TTC549 (cell line): ENCODE results near the gene TOM1L2.

Experiments used
- FAIRE-seq: peaks from 2 replicates; lab custom pipeline; 2012; peaks lifted over from hg19 to GRCh38; lab: Jason Lieb, UNC

TOM1L2 gene

GRCh38 chr17:17994271-17995069 is 22.3 kb upstream of the TOM1L2 start:
- FAIRE-seq: no peak

- FAIRE-seq: no peak
These were observed 21.7 kb upstream of the TOM1L2 start for GRCh38 chr17:17993852-17994251.

- no peak for FAIRE-seq
These were observed 21.2 kb upstream of the TOM1L2 start for GRCh38 chr17:17993366-17993765.

- no peak for FAIRE-seq
These were observed 18.1 kb upstream of the TOM1L2 start for GRCh38 chr17:17990282-17990681.

GRCh38 chr17:17989618-17990017 is 17.4 kb upstream of the TOM1L2 start:
- no peak for FAIRE-seq

- FAIRE-seq: no peak
These were observed 16.9 kb upstream of the TOM1L2 start for GRCh38 chr17:17989081-17989480.

GRCh38 chr17:17988427-17988945 is 16.3 kb upstream of the TOM1L2 start:
- no peak for FAIRE-seq

- FAIRE-seq: no peak
These were observed 15.7 kb upstream of the TOM1L2 start for GRCh38 chr17:17987901-17988300.

- no peak for FAIRE-seq
These were observed 15.1 kb upstream of the TOM1L2 start for GRCh38 chr17:17987187-17987896.

- no peak for FAIRE-seq
These were observed 13.4 kb upstream of the TOM1L2 start for GRCh38 chr17:17985555-17985954.

- no peak for FAIRE-seq
These were observed 13.0 kb upstream of the TOM1L2 start for GRCh38 chr17:17985153-17985552.

- no peak for FAIRE-seq
These were observed 11.6 kb upstream of the TOM1L2 start for GRCh38 chr17:17983776-17984175.

- FAIRE-seq: no peak
These were observed 11.2 kb upstream of the TOM1L2 start for GRCh38 chr17:17983376-17983775.

- no peak for FAIRE-seq
These were observed 10.6 kb upstream of the TOM1L2 start for GRCh38 chr17:17982801-17983200.

- no peak for FAIRE-seq
These were observed 9.1 kb upstream of the TOM1L2 start for GRCh38 chr17:17981330-17981729.

GRCh38 chr17:17979778-17980177 is 7.6 kb upstream of the TOM1L2 start:
- FAIRE-seq: no peak

- FAIRE-seq: no peak
These were observed 6.6 kb upstream of the TOM1L2 start for GRCh38 chr17:17978481-17979424.

GRCh38 chr17:17976931-17977570 is 4.9 kb upstream of the TOM1L2 start:
- no peak for FAIRE-seq

GRCh38 chr17:17975436-17975835 is 3.2 kb upstream of the TOM1L2 start:
- FAIRE-seq: no peak

GRCh38 chr17:17972952-17973254 is 703 bp upstream of the TOM1L2 start:
- FAIRE-seq: no peak

- no peak for FAIRE-seq
These were observed 622 bp downstream of the TOM1L2 start for GRCh38 chr17:17971431-17972125.
